AG20443 (cell line): ENCODE measurements around the gene ZNF182.
"Not testable (repeated sequence)": the region's sequence is repeated elsewhere in the genome, so short reads cannot be mapped to it uniquely, and the experiment has no call there.

Experiments
- DNase-seq: peaks from one replicate; pipeline ENCODE4 v3.0.0; 2012; ENCODE audit warnings: low spot score, mixed read lengths

ZNF182 gene

GRCh38 chrX:48001260-48001659 is 2.5 kb downstream of the ZNF182 start:
- DNase-seq: no peak

- no peak for DNase-seq
Observed at GRCh38 chrX:47992669-47993068, 11.1 kb downstream of the ZNF182 start.

- DNase-seq: no peak
Observed at GRCh38 chrX:47992095-47992380, 11.8 kb downstream of the ZNF182 start.

- DNase-seq: peak; percentile 21
Observed at GRCh38 chrX:47991263-47992094, 12.3 kb downstream of the ZNF182 start.

- no peak for DNase-seq
Observed at GRCh38 chrX:47976254-47977151, 27.3 kb downstream of the ZNF182 start.

GRCh38 chrX:47973235-47973634 is 30.6 kb downstream of the ZNF182 start:
- DNase-seq: no peak

- not testable (repeated sequence) for DNase-seq
Observed at GRCh38 chrX:47965526-47965925, 38.3 kb downstream of the ZNF182 start.

- not testable (repeated sequence) for DNase-seq
Observed at GRCh38 chrX:47961830-47962229, 42.0 kb downstream of the ZNF182 start.

GRCh38 chrX:47960406-47960805 is 43.4 kb downstream of the ZNF182 start:
- DNase-seq: no peak

GRCh38 chrX:47958761-47959342 is 44.9 kb downstream of the ZNF182 start:
- peak; percentile 6 for DNase-seq

GRCh38 chrX:47958206-47958605 is 45.6 kb downstream of the ZNF182 start:
- DNase-seq: not testable (repeated sequence)

- DNase-seq: no peak
Observed at GRCh38 chrX:47956016-47956415, 47.8 kb downstream of the ZNF182 start.

- not testable (repeated sequence) for DNase-seq
Observed at GRCh38 chrX:47955295-47955694, 48.5 kb downstream of the ZNF182 start.

- DNase-seq: no peak
Observed at GRCh38 chrX:47941423-47941822, 62.4 kb downstream of the ZNF182 start.

- no peak for DNase-seq
Observed at GRCh38 chrX:47940448-47940847, 63.3 kb downstream of the ZNF182 start.

- DNase-seq: no peak
Observed at GRCh38 chrX:47936940-47937317, 66.9 kb downstream of the ZNF182 start.

GRCh38 chrX:47936224-47936939 is 67.4 kb downstream of the ZNF182 start:
- DNase-seq: no peak

- DNase-seq: no peak
Observed at GRCh38 chrX:47933946-47934345, 69.8 kb downstream of the ZNF182 start.

GRCh38 chrX:47931970-47932369 is 71.8 kb downstream of the ZNF182 start:
- not testable (repeated sequence) for DNase-seq

GRCh38 chrX:47927212-47927611 is 76.6 kb downstream of the ZNF182 start:
- no peak for DNase-seq
